KMS-11 (cell line): Measurements from ENCODE around the gene CFAP74.

Experiments used
- H2AFZ ChIP-seq: fragments of 200-600 bp; sonication (generic); 2 replicates; pipeline ENCODE4 v1.6.1; 2016; ENCODE audit warnings: antibody characterized with exemption, mixed run types, low read depth
- H3K27ac ChIP-seq: fragments of 200-600 bp; sonication (generic); 2 replicates; pipeline ENCODE4 v1.6.1; 2016; ENCODE audit warnings: mild to moderate bottlenecking, mixed run types
- H3K27me3 ChIP-seq: fragments of 200-600 bp; sonication (generic); 2 replicates; pipeline ENCODE4 v1.6.1; 2017; ENCODE audit warnings: mild to moderate bottlenecking, low read depth, mixed run types, moderate library complexity; ENCODE audit not compliant: insufficient read depth
- H3K36me3 ChIP-seq: fragments of 200-600 bp; sonication (generic); 2 replicates; pipeline ENCODE4 v1.6.1; 2017; ENCODE audit warnings: mild to moderate bottlenecking, mixed run types; ENCODE audit not compliant: insufficient read depth
- H3K4me1 ChIP-seq: fragments of 200-600 bp; sonication (generic); 2 replicates; pipeline ENCODE4 v1.6.1; 2016; ENCODE audit warnings: mild to moderate bottlenecking, low read depth, mixed run types; ENCODE audit not compliant: poor library complexity, severe bottlenecking
- H3K4me2 ChIP-seq: fragments of 200-600 bp; sonication (generic); 2 replicates; pipeline ENCODE4 v1.7.0; 2016; ENCODE audit warnings: mild to moderate bottlenecking, mixed run types
- H3K4me3 ChIP-seq: fragments of 200-600 bp; sonication (generic); IDR thresholded peaks from 2 replicates; pipeline ENCODE4 v1.6.1; 2017; ENCODE audit warnings: low read depth, low read length, mixed read lengths; ENCODE audit not compliant: insufficient read depth
- H3K79me2 ChIP-seq: fragments of 200-600 bp; sonication (generic); 2 replicates; pipeline ENCODE4 v1.6.1; 2016; ENCODE audit warnings: low read depth, mixed run types; ENCODE audit not compliant: insufficient read depth
- H3K9ac ChIP-seq: fragments of 200-600 bp; sonication (generic); 2 replicates; pipeline ENCODE4 v1.6.1; 2016; ENCODE audit warnings: mild to moderate bottlenecking, mixed run types
- H4K20me1 ChIP-seq: fragments of 200-600 bp; sonication (generic); 2 replicates; pipeline ENCODE4 v1.6.1; 2016; ENCODE audit warnings: mild to moderate bottlenecking, mixed run types; ENCODE audit not compliant: insufficient read depth
- CTCF ChIP-seq: fragments of 200-600 bp; sonication (generic); conservative IDR thresholded peaks from 2 replicates; pipeline ENCODE4 v1.6.1; 2017; ENCODE audit warnings: low read depth, mild to moderate bottlenecking, antibody characterized with exemption, low read length, moderate library complexity, mixed read lengths

Gene CFAP74

GRCh38 chr1:1950940-1951339, 52.6 kb downstream of the CFAP74 start:
- H3K27ac ChIP-seq = no peak overlapping the region
- no peak overlapping the region for H3K4me2 ChIP-seq
- H3K27me3 ChIP-seq = peaks cover 91% of the 10 kb centered on the region
- TF ChIP-seq CTCF = no peak
- no peaks in the 10 kb centered on the region for H3K79me2 ChIP-seq
- H3K4me3 ChIP-seq = no peak overlapping the region
- no peak overlapping the region for H2AFZ ChIP-seq
- H3K36me3 ChIP-seq = no peaks in the 10 kb centered on the region
- no peaks in the 10 kb centered on the region for H3K4me1 ChIP-seq
- no peaks in the 10 kb centered on the region for H4K20me1 ChIP-seq
- H3K9ac ChIP-seq = no peak overlapping the region

- no peak overlapping the region for H3K9ac ChIP-seq
- peaks cover 87% of the 10 kb centered on the region for H3K27me3 ChIP-seq
- H3K36me3 ChIP-seq = no peaks in the 10 kb centered on the region
- no peaks in the 10 kb centered on the region for H3K4me1 ChIP-seq
- no peak overlapping the region for H3K4me3 ChIP-seq
- H4K20me1 ChIP-seq = no peaks in the 10 kb centered on the region
- H3K27ac ChIP-seq = no peak overlapping the region
- H2AFZ ChIP-seq = no peak overlapping the region
- no peak overlapping the region for H3K4me2 ChIP-seq
- no peaks in the 10 kb centered on the region for H3K79me2 ChIP-seq
- no peak for TF ChIP-seq CTCF
Measured at GRCh38 chr1:1948783-1949182, 54.8 kb downstream of the CFAP74 start.

GRCh38 chr1:1947493-1947892, 56.1 kb downstream of the CFAP74 start:
- Histone ChIP-seq H3K36me3 (no peaks in the 10 kb centered on the region), H2AFZ (no peak overlapping the region), H3K4me1 (no peaks in the 10 kb centered on the region), H3K79me2 (no peaks in the 10 kb centered on the region), H3K27me3 (peaks cover 86% of the 10 kb centered on the region), H3K4me3 (no peak overlapping the region), H3K9ac (no peak overlapping the region), H3K4me2 (no peak overlapping the region), H4K20me1 (no peaks in the 10 kb centered on the region), H3K27ac (no peak overlapping the region)
- no peak for TF ChIP-seq CTCF

GRCh38 chr1:1946540-1946939, 57.0 kb downstream of the CFAP74 start:
- Histone ChIP-seq H3K27me3 (peaks cover 86% of the 10 kb centered on the region), H3K36me3 (no peaks in the 10 kb centered on the region), H4K20me1 (no peaks in the 10 kb centered on the region), H3K4me2 (no peak overlapping the region), H2AFZ (no peak overlapping the region), H3K9ac (no peak overlapping the region), H3K4me3 (no peak overlapping the region), H3K27ac (no peak overlapping the region), H3K4me1 (no peaks in the 10 kb centered on the region), H3K79me2 (no peaks in the 10 kb centered on the region)
- TF ChIP-seq CTCF = no peak
